ENCODE data around the gene TMEM94. TPM values are rescaled to one million over a fixed set of nuclear protein-coding genes. Genes with fewer than 3 reads are reported as not detected.

Gene TMEM94
- total RNA-seq, 4 donors from 2014 or later, result 19.3 to 56.5 (median 28.3) TPM

GRCh38 chr17:75506134-75506533 is 49.7 kb downstream of the TMEM94 start:
- H3K36me3 ChIP-seq, result peaks cover 12 to 81% (median 17%) of the 10 kb centered on the region in 3 donors
- intact Hi-C loops (cut with DNase I), result loop anchor here (10.0 kb wide), 2 partner anchors 181 to 249 kb away; no protein-coding TSS in a partner anchor

GRCh38 chr17:75506888-75507287 is 50.5 kb downstream of the TMEM94 start:
- Histone ChIP-seq H3K36me3 (peaks cover 12 to 74% (median 17%) of the 10 kb centered on the region in 3 donors), H3K9me3 (no peaks in the 10 kb centered on the region), H3K27me3 (no peaks in the 10 kb centered on the region), H3K4me3 (no peak overlapping the region), H3K27ac (no peak overlapping the region), H3K4me1 (peaks cover 2 to 64% (median 27%) of the 10 kb centered on the region in 3 donors)
- 86 to 88% methylated on average over 5 to 15 of the region's 20 CpGs for WGBS, 2 donors
- no peak for TF ChIP-seq POLR2A (IDR thresholded peaks at IDR 0.05)
- no peak for TF ChIP-seq CTCF (IDR thresholded peaks at IDR 0.05)
- no peak for DNase-seq
- intact Hi-C loops (cut with DNase I), result loop anchor here (10.0 kb wide), 2 partner anchors 182 to 248 kb away; no protein-coding TSS in a partner anchor

More at GRCh38 chr17:75506134-75506533, 49.7 kb downstream of the TMEM94 start:
- WGBS, 2 donors, result 78 to 80% methylated on average over 3 to 7 of the region's 21 CpGs
- Histone ChIP-seq H3K9me3 (no peaks in the 10 kb centered on the region), H3K4me3 (no peak overlapping the region), H3K27ac (no peak overlapping the region), H3K27me3 (no peaks in the 10 kb centered on the region), H3K4me1 (peaks cover 0 to 64% (median 19%) of the 10 kb centered on the region in 3 donors)
- DNase-seq, result no peak
- no peak for TF ChIP-seq POLR2A (IDR thresholded peaks at IDR 0.05)
- TF ChIP-seq CTCF (IDR thresholded peaks at IDR 0.05), result no peak

DNA sequence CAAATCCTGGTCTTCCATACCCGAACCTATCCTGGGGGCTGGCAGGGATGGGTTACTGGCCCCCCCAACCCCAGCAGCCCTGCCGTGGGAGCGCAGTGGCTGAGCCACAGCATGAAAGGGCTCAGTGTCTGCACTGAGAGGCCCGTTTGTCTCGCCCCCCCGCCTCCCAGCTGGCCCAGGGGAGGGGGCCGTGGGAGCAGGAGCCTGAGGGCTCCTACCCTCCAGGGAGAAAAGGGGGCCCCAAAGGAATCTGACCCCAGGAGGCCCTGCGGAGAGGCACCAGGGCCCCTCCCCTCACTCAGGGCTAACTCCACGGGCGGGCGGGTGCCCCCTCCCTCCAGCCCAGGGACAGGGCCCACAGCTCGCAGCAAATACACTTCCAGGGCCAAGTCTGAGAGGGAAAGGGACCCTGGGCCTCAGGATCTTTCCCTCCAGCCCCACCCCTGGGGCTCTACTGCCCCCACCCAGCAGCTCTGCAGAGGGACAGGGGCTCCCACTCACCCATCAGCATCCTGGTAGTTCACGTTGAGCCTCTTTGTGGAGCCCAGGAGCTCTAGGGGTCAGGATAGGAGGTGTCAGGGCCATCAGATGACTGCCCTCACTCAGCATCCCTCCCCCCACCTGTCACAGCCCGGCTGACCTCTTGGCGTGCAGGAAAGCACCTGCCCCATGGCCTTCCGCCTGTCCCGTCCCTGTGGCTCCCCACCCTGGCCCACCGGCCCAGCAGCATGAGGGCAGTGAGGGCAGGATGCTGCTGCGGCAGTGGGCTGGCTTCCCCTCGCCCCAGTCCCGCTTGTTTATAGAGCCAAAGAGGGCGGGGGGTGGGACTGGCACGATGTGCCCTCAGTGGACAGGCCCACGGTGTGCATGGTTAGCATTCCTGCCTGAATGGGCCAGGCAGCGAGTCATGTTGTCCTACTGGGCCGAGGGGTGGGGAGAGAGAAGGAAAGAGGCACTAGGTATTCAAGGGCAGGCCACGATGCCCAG is 51.6 kb downstream of the TMEM94 start:
- TF ChIP-seq CTCF (IDR thresholded peaks at IDR 0.05) (no peak), POLR2A (IDR thresholded peaks at IDR 0.05) (no peak)
- peak overlapping the region; percentile 31 to 93 (median 88) for H3K27ac ChIP-seq
- H3K4me3 ChIP-seq, result peak overlapping the region in 1 of 4 donors; percentile 38
- no peaks in the 10 kb centered on the region for H3K9me3 ChIP-seq
- no peak for DNase-seq
- intact Hi-C loops (cut with DNase I), result loop anchor here (10.0 kb wide), 2 partner anchors 183 to 247 kb away; no protein-coding TSS in a partner anchor
- no peaks in the 10 kb centered on the region for H3K27me3 ChIP-seq
- WGBS, 2 donors, result 48 to 66% methylated on average over 4 to 7 of the region's 27 CpGs
- H3K4me1 ChIP-seq, result peaks cover 8 to 71% (median 36%) of the 10 kb centered on the region in 3 donors
- H3K36me3 ChIP-seq, result peaks cover 12 to 62% (median 17%) of the 10 kb centered on the region in 3 donors

- intact Hi-C loops (cut with DNase I), result loop anchor here (10.0 kb wide), 2 partner anchors 184 to 246 kb away; no protein-coding TSS in a partner anchor
- H3K36me3 ChIP-seq, result peaks cover 12 to 53% (median 14%) of the 10 kb centered on the region in 3 donors
- peak overlapping the region; percentile 28 to 93 (median 88) for H3K27ac ChIP-seq
- WGBS, 2 donors, result 72 to 80% methylated on average over 1 to 2 of the region's 5 CpGs
- peak overlapping the region in 2 of 4 donors; percentile 9 to 38 for H3K4me3 ChIP-seq
- H3K4me1 ChIP-seq, result peaks cover 17 to 73% (median 45%) of the 10 kb centered on the region in 3 donors
- no peak for DNase-seq
- H3K27me3 ChIP-seq, result no peaks in the 10 kb centered on the region
- no peaks in the 10 kb centered on the region for H3K9me3 ChIP-seq
- TF ChIP-seq POLR2A (IDR thresholded peaks at IDR 0.05) (no peak), CTCF (IDR thresholded peaks at IDR 0.05) (no peak)
Observed at GRCh38 chr17:75508931-75509361, 52.5 kb downstream of the TMEM94 start.
